IMR-90 (cell line): ENCODE data around the gene KCNAB3. TPM values are rescaled to one million over a fixed set of nuclear protein-coding genes. Genes with fewer than 3 reads are reported as not detected.

Experiments used
- ATAC-seq: fragments of 200-7000 bp; cut with Tn5 transposase; 2 replicates; pipeline ENCODE4 v1.9.1; 2020; ENCODE audit warnings: low read depth, mild to moderate bottlenecking, moderate library complexity
- BruUV-seq: library from RNA; stranded (reverse); fragments of 400-500 nt; replicated peaks from 2 replicates; lab custom pipeline; 2021; lab: Mats Ljungman, UMichigan
- CTCF ChIA-PET: fragments of 300-600 bp; formaldehyde crosslinking; extraction: SDS; loops from one replicate; lab custom pipeline; 2021; ENCODE audit warnings: antibody characterized with exemption; lab: Yijun Ruan, JAX
- POLR2A ChIA-PET: fragments of 300-600 bp; sonication (Branson Sonifier 250); formaldehyde crosslinking; loops from one replicate; lab custom pipeline; 2022; ENCODE audit warnings: antibody characterized with exemption; ENCODE audit not compliant: unreplicated experiment; lab: Charles Lee
- DNase-seq: peaks from one replicate; pipeline ENCODE4 v3.0.0; 2013
- H2AFZ ChIP-seq: replicated peaks from 2 replicates; pipeline ENCODE3; 2013; ENCODE audit warnings: low read length, mild to moderate bottlenecking; ENCODE audit not compliant: poor library complexity
- H2AK5ac ChIP-seq: 2 replicates; pipeline ENCODE4 v1.6.1; 2013; ENCODE audit warnings: low read depth, low read length, inconsistent platforms
- H2AK9ac ChIP-seq: replicated peaks from 2 replicates; pipeline ENCODE3; 2013; ENCODE audit warnings: mild to moderate bottlenecking, low read depth, low read length, moderate library complexity; ENCODE audit not compliant: poor library complexity
- H2BK120ac ChIP-seq: 2 replicates; pipeline ENCODE4 v1.6.1; 2013; ENCODE audit warnings: low read depth, low read length, inconsistent platforms
- H2BK15ac ChIP-seq: 3 replicates; pipeline ENCODE4 v1.6.1; 2013; ENCODE audit warnings: low read depth, low read length, inconsistent platforms
- H2BK20ac ChIP-seq: 2 replicates; pipeline ENCODE4 v1.6.1; 2013; ENCODE audit warnings: low read depth, mild to moderate bottlenecking, inconsistent platforms, low read length, moderate library complexity
- H2BK5ac ChIP-seq: 2 replicates; pipeline ENCODE4 v1.6.1; 2013; ENCODE audit warnings: mild to moderate bottlenecking, low read depth, low read length, inconsistent platforms; ENCODE audit not compliant: poor library complexity, severe bottlenecking
- H3K14ac ChIP-seq: replicated peaks from 2 replicates; pipeline ENCODE4 v1.6.1; 2013; ENCODE audit warnings: low read depth, low read length, inconsistent platforms
- H3K18ac ChIP-seq: 2 replicates; pipeline ENCODE4 v1.6.1; 2013; ENCODE audit warnings: low read depth, low read length, control low read depth
- H3K23ac ChIP-seq: 2 replicates; pipeline ENCODE4 v1.6.1; 2013; ENCODE audit warnings: low read depth, low read length, inconsistent platforms
- H3K27ac ChIP-seq: 2 replicates; pipeline ENCODE4 v1.5.1; 2013; ENCODE audit warnings: mild to moderate bottlenecking, control low read depth, low read length; ENCODE audit not compliant: insufficient read depth
- H3K27me3 ChIP-seq: 2 replicates; pipeline ENCODE4 v1.6.1; 2013; ENCODE audit warnings: low read length; ENCODE audit not compliant: control insufficient read depth, insufficient read depth
- H3K36me3 ChIP-seq: 2 replicates; pipeline ENCODE4 v1.6.1; 2013; ENCODE audit warnings: low read length, mixed read lengths; ENCODE audit not compliant: control insufficient read depth, insufficient read depth
- H3K4ac ChIP-seq: 2 replicates; pipeline ENCODE4 v1.6.1; 2013; ENCODE audit warnings: low read depth, low read length, inconsistent platforms
- H3K4me1 ChIP-seq: 2 replicates; pipeline ENCODE4 v1.6.1; 2013; ENCODE audit warnings: low read length, mixed read lengths; ENCODE audit not compliant: control insufficient read depth, insufficient read depth
- H3K4me2 ChIP-seq: 2 replicates; pipeline ENCODE4 v1.6.1; 2013; ENCODE audit warnings: low read depth, mild to moderate bottlenecking, control low read depth, low read length, moderate library complexity
- H3K4me3 ChIP-seq: 2 replicates; pipeline ENCODE4 v1.5.1; 2013; ENCODE audit warnings: low read depth, mild to moderate bottlenecking, control low read depth, low read length, moderate library complexity; ENCODE audit not compliant: insufficient read depth
- H3K56ac ChIP-seq: 2 replicates; pipeline ENCODE4 v1.6.1; 2013; ENCODE audit warnings: low read length, inconsistent platforms; ENCODE audit not compliant: insufficient read depth; ENCODE audit errors: extremely low read depth
- H3K79me1 ChIP-seq, 2 experiments: 2 replicates each; pipeline ENCODE4 v1.6.1; 2013; ENCODE audit warnings: low read length in 2 of 2, inconsistent platforms in 1 of 2, low read depth in 1 of 2
- H3K9ac ChIP-seq: 2 replicates; pipeline ENCODE4 v1.6.1; 2013; ENCODE audit warnings: low read depth, low read length, control low read depth
- H3K9me1 ChIP-seq: 2 replicates; pipeline ENCODE4 v1.6.1; 2013; ENCODE audit warnings: low read length, inconsistent platforms; ENCODE audit not compliant: insufficient read depth
- H3K9me3 ChIP-seq: 2 replicates; pipeline ENCODE4 v1.6.1; 2013; ENCODE audit warnings: low read length; ENCODE audit not compliant: control insufficient read depth, insufficient read depth
- H4K20me1 ChIP-seq: 2 replicates; pipeline ENCODE4 v1.6.1; 2013; ENCODE audit warnings: low read length, inconsistent platforms; ENCODE audit not compliant: insufficient read depth
- H4K5ac ChIP-seq: 2 replicates; pipeline ENCODE4 v1.6.1; 2013; ENCODE audit warnings: mild to moderate bottlenecking, low read depth, low read length, control low read depth
- H4K8ac ChIP-seq, 2 experiments: 2 replicates each; pipeline ENCODE4 v1.6.1; 2013; ENCODE audit warnings: low read depth in 2 of 2, low read length in 2 of 2, control low read depth in 1 of 2, inconsistent platforms in 1 of 2
- H4K91ac ChIP-seq: 2 replicates; pipeline ENCODE4 v1.6.1; 2013; ENCODE audit warnings: low read depth, low read length, inconsistent platforms; ENCODE audit not compliant: insufficient read depth
- BHLHE40 ChIP-seq: fragments of 150-350 bp; IDR thresholded peaks from 2 replicates; pipeline ENCODE4 v1.6.1; 2016; ENCODE audit warnings: mild to moderate bottlenecking, low read depth, low read length
- CEBPB ChIP-seq: IDR thresholded peaks from 2 replicates; pipeline ENCODE4 v1.6.1; 2012; ENCODE audit warnings: low read depth, low read length, improper control_type of control experiment
- CHD1 ChIP-seq: IDR thresholded peaks from 2 replicates; pipeline ENCODE4 v1.6.1; 2012; ENCODE audit warnings: low read depth, low read length, improper control_type of control experiment
- CTCF ChIP-seq: conservative IDR thresholded peaks from 2 replicates; pipeline ENCODE4 v1.5.1; 2012; ENCODE audit warnings: mild to moderate bottlenecking, low read depth, low read length, improper control_type of control experiment
- ELK1 ChIP-seq: fragments of 150-350 bp; IDR thresholded peaks from 2 replicates; pipeline ENCODE4 v1.6.1; 2016; ENCODE audit warnings: low read depth, mild to moderate bottlenecking, low read length, moderate library complexity, borderline replicate concordance
- FOS ChIP-seq: fragments of 150-350 bp; IDR thresholded peaks from 2 replicates; pipeline ENCODE4 v1.6.1; 2016; ENCODE audit warnings: low read depth, low read length
- MAFK ChIP-seq: IDR thresholded peaks from 2 replicates; pipeline ENCODE4 v1.6.1; 2012; ENCODE audit warnings: low read depth, low read length, improper control_type of control experiment
- MAZ ChIP-seq: IDR thresholded peaks from 2 replicates; pipeline ENCODE4 v1.6.1; 2012; ENCODE audit warnings: low read depth, mild to moderate bottlenecking, low read length, improper control_type of control experiment, moderate library complexity, borderline replicate concordance
- MXI1 ChIP-seq: IDR thresholded peaks from 2 replicates; pipeline ENCODE4 v1.6.1; 2012; ENCODE audit warnings: low read depth, mild to moderate bottlenecking, low read length, moderate library complexity, borderline replicate concordance
- NFE2L2 ChIP-seq: fragments of 150-350 bp; IDR thresholded peaks from 2 replicates; pipeline ENCODE4 v1.6.1; 2016; ENCODE audit warnings: low read depth, mild to moderate bottlenecking, low read length
- POLR2A ChIP-seq: IDR thresholded peaks from 2 replicates; pipeline ENCODE4 v1.6.1; 2012; ENCODE audit warnings: mild to moderate bottlenecking, low read depth, low read length
- RAD21 ChIP-seq: IDR thresholded peaks from 2 replicates; pipeline ENCODE4 v1.6.1; 2012; ENCODE audit warnings: low read length, improper control_type of control experiment
- RCOR1 ChIP-seq: IDR thresholded peaks from 2 replicates; pipeline ENCODE4 v1.6.1; 2012; ENCODE audit warnings: mild to moderate bottlenecking, low read length, improper control_type of control experiment; ENCODE audit not compliant: insufficient replicate concordance
- RFX5 ChIP-seq: IDR thresholded peaks from 2 replicates; pipeline ENCODE4 v1.8.0; 2012; ENCODE audit warnings: low read depth, mild to moderate bottlenecking, low read length, moderate library complexity
- SMC3 ChIP-seq: fragments of 150-350 bp; IDR thresholded peaks from 2 replicates; pipeline ENCODE4 v1.6.1; 2016; ENCODE audit warnings: low read depth, mild to moderate bottlenecking, antibody characterized with exemption, low read length, moderate library complexity
- USF2 ChIP-seq: fragments of 150-350 bp; IDR thresholded peaks from 2 replicates; pipeline ENCODE4 v1.6.1; 2017; ENCODE audit warnings: mild to moderate bottlenecking, antibody characterized with exemption, low read length, low read depth
- WGBS, 2 experiments: methylation state at CpG; one replicate each; pipeline versions ENCODE4 v1.1.5 to v1.1.7; 2013; ENCODE audit warnings: missing lambda C conversion rate in 2 of 2; ENCODE audit not compliant: insufficient read length in 1 of 2; ENCODE audit errors: extremely low coverage in 2 of 2; 5-methylcytosine and 5-hydroxymethylcytosine counted together
- dilution Hi-C: fragments of 300-500 bp; cut with HindIII; formaldehyde crosslinking; loops from one replicate; pipeline ENCODE4 v1.14.3; 2018; ENCODE audit warnings: low sequenced_read_pairs; ENCODE audit not compliant: unreplicated experiment
- in situ Hi-C: fragments of 300-500 bp; cut with MboI; formaldehyde crosslinking; loops from 3 replicates; pipeline ENCODE4 v1.14.3; 2019; ENCODE audit warnings: low sequenced_read_pairs, inconsistent platforms, mixed read lengths
- intact Hi-C: fragments of 100-400 bp; cut with micrococcal nuclease; formaldehyde crosslinking; loops from 2 replicates; pipeline ENCODE4 v1.10.0; 2022
- polyA plus RNA-seq, 3 experiments: library from polyadenylated mRNA; depleted of rRNA; stranded (reverse); fragments of >200 nt; gene quantifications; 2 replicates each; pipeline ENCODE4 v1.2.3, GENCODE V29; 2012; ENCODE audit warnings: low replicate concordance in 1 of 3
- total RNA-seq: library from RNA; depleted of rRNA; stranded (reverse); fragments of >200 nt; gene quantifications from 2 replicates; pipeline ENCODE4 v1.2.3, GENCODE V29; 2012

KCNAB3 gene
- total and polyA plus RNA-seq, 2 of the 4 experiments (the other 2 are of a cell fraction), result 0.36 to 4.2 TPM

- Histone ChIP-seq H3K36me3 (peaks cover 59% of the 10 kb centered on the region), H2AK5ac (no peak overlapping the region), H3K4me2 (no peak overlapping the region), H3K27ac (no peak overlapping the region), H4K8ac (no peak overlapping the region), H2AFZ (no peak overlapping the region), H3K9me1 (no peaks in the 10 kb centered on the region), H4K91ac (no peak overlapping the region), H3K56ac (no peak overlapping the region), H3K18ac (no peak overlapping the region), H4K20me1 (peaks cover 2% of the 10 kb centered on the region; the same call in 1 of the 2 replicates), H4K5ac (no peak overlapping the region), H3K9me3 (no peaks in the 10 kb centered on the region), H3K9ac (no peak overlapping the region), H3K4ac (no peak overlapping the region), H2BK15ac (no peak overlapping the region), H2BK120ac (no peak overlapping the region), H2AK9ac (no peak overlapping the region), H3K4me1 (peaks cover 3% of the 10 kb centered on the region), H3K79me1 (no peaks in the 10 kb centered on the region), H3K4me3 (no peak overlapping the region), H2BK5ac (no peak overlapping the region), H3K23ac (no peak overlapping the region), H2BK20ac (no peak overlapping the region), H3K27me3 (no peaks in the 10 kb centered on the region), H3K14ac (no peak overlapping the region)
- CTCF ChIA-PET, result interaction anchor here (1.2 to 1.3 kb wide), 2 partner anchors 10 to 72 kb away, joined by 3 to 4 read pairs; no protein-coding TSS in a partner anchor
- ATAC-seq (no peak), DNase-seq (no peak)
- WGBS, 2 experiments, result no CpG with 5 or more reads among the region's 9 CpGs
- BruUV-seq, result no TSS peak
- TF ChIP-seq FOS (no peak), CEBPB (no peak), MXI1 (no peak), SMC3 (no peak), RAD21 (no peak), RCOR1 (no peak), CTCF (no peak), CHD1 (no peak), MAZ (no peak), POLR2A (no peak), MAFK (no peak), USF2 (no peak), RFX5 (no peak), BHLHE40 (no peak), ELK1 (no peak), NFE2L2 (no peak)
- dilution Hi-C loops (no loop called here), in situ Hi-C loops (loop anchor here (5.0 to 10.0 kb wide), 2 partner anchors 76 to 134 kb away; no protein-coding TSS in a partner anchor), intact Hi-C loops (no loop called here)
- POLR2A ChIA-PET, result no interaction called here
Observed at GRCh38 chr17:7911116-7911515, 18.5 kb downstream of the KCNAB3 start.
